ENCODE results near the gene MRRF.
"Not testable (repeated sequence)": the region's sequence is repeated elsewhere in the genome, so short reads cannot be mapped to it uniquely, and the experiment has no call there.

The MRRF gene

GRCh38 chr9:122356627-122357026 is 91.9 kb downstream of the MRRF start:
- no peak for DNase-seq (ENCODE audit: low read depth in 2 of 2)

- DNase-seq (ENCODE audit: low read depth in 2 of 2): no peak
Measured at GRCh38 chr9:122360891-122361290, 96.2 kb downstream of the MRRF start.

GRCh38 chr9:122363131-122363530 is 98.4 kb downstream of the MRRF start:
- not testable (repeated sequence) for DNase-seq (ENCODE audit: low read depth in 2 of 2)

GRCh38 chr9:122364117-122364782 is 99.6 kb downstream of the MRRF start:
- no peak for DNase-seq (ENCODE audit: low read depth in 2 of 2)

DNA sequence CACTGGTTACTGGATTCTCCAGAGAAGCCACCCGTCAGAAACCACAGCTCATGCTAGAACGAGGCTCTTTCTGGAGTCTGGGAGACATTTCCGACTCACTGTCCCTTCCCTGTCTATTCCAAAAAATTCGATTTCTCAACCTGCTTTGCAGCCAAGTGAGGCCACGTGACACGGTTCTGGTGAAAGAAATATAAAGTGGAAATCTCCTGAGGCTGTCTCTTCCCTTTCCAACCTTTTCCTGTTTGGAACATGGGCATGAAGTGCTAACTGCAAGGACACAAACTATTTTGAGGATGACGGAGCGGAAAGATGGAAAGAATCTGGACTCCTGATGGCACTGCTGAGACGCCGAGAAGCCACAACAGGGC is 100.1 kb downstream of the MRRF start:
- no peak for DNase-seq (ENCODE audit: low read depth in 2 of 2)

GRCh38 chr9:122366074-122366660 is 101.5 kb downstream of the MRRF start:
- no peak for DNase-seq (ENCODE audit: low read depth in 2 of 2)

DNA sequence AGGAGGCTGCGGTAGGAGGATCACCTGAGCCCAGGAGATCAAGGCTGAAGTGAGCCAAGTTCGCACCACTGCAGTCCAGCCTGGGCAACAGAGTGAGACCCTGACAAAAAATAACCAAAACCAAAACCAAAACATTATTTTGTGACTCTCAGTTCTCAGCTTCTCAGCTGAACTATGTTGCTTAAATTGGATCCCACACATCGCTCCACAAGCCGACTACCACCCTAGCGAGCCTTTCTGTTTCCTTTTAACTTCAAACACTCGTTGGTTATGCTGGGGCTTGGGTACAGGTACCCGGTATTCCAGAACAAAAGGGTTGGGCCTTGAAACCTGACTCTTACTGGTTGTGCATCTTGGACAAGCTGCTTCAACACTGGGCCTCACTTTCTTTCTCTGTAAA is 102.4 kb downstream of the MRRF start:
- no peak for DNase-seq (ENCODE audit: low read depth in 2 of 2)

GRCh38 chr9:122367774-122368460 is 103.2 kb downstream of the MRRF start:
- no peak for DNase-seq (ENCODE audit: low read depth in 2 of 2)

GRCh38 chr9:122368642-122369041 is 104.0 kb downstream of the MRRF start:
- no peak for DNase-seq (ENCODE audit: low read depth in 2 of 2)

DNA sequence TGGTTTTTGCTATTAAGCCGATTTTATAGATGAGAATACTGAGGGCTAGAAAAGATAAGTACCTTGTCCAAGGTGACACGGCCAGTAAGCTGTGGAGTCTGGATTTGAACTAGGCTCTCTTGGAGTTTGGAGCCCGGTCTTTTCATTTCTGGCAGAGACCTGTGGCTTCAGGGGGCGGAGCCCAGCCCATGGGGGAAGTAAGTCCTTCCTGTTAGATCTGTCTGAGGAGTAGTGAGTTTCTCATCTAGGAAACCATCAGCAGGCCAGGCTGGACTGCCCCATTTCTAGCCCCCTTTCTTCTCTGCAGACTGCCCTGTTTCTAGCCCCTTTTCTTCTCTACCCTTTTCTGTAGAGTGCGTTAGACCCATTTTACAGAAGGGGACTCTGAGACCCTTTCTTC is 105.6 kb downstream of the MRRF start:
- no peak for DNase-seq (ENCODE audit: low read depth in 2 of 2)

DNA sequence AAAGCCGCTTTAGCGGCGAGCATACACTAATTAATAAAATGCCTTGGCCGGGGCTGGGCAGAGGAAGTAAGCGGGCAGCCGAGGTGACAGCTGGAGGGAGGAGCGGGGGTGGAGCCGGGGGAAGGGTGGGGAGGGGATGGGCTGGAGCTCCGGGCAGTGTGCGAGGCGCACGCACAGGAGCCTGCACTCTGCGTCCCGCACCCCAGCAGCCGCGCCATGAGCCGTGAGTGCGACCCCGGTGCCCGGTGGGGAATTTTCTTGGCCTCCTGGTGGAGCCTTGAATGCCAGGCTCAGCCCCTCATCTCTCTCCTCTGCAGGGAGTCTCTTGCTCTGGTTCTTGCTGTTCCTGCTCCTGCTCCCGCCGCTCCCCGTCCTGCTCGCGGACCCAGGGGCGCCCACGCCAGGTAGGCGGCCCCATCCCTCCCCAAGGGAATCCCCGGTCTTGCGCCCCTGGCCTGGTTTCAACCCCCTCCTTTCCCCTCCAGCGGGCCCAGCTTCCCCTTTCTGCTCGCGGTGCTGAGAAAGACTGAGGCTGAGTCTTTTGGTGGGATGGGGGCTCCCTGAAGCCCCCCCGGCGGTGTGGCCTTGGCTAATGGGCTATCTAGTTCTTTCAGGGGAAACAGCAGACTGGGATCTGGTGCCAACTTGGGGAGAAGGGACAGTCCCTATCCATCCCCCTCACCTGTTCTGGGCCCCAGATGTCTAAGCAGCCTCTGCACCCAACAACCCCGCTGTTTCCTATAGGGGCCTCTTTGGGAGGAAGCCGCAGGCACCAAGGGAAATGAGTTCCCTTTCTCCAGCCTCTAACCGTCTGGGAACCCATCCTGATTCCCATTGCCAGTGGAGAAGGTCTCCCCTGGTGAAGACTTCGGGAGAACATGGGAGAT is 106.4 kb downstream of the MRRF start, which contains the start of gene PTGS1:
Gene PTGS1 (plus strand): TSS at position 156 of the 887 bp plus-strand sequence. CDS start 61 bp downstream, at position 217.
- no peak for DNase-seq (ENCODE audit: low read depth in 2 of 2)

GRCh38 chr9:122371846-122372245 is 107.2 kb downstream of the MRRF start:
- no peak for DNase-seq (ENCODE audit: low read depth in 2 of 2)

GRCh38 chr9:122372856-122373845 is 108.5 kb downstream of the MRRF start:
- no peak for DNase-seq (ENCODE audit: low read depth in 2 of 2)

- DNase-seq (ENCODE audit: low read depth in 2 of 2): no peak
Measured at GRCh38 chr9:122374885-122375420, 110.3 kb downstream of the MRRF start.

DNA sequence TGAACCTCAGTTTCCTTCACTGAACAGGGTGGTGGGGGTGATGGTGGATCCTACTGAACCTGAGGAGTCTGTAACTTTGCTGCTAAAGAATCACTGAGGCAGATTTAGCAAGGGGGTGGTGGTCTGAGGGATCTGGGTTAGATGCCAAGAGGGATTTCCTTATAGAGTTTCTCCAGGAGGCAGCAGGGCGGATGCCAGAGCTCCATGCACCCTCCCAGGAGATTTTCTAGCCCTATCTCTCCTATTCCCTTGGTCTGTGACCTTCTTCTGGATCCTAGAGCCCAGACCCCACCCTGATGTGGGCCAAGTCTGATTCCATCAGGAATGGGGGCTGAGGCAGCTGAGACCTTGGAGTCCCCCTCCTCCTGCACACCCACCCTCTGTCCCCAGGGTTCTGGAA is 112.1 kb downstream of the MRRF start:
- DNase-seq (ENCODE audit: low read depth in 2 of 2): no peak

DNA sequence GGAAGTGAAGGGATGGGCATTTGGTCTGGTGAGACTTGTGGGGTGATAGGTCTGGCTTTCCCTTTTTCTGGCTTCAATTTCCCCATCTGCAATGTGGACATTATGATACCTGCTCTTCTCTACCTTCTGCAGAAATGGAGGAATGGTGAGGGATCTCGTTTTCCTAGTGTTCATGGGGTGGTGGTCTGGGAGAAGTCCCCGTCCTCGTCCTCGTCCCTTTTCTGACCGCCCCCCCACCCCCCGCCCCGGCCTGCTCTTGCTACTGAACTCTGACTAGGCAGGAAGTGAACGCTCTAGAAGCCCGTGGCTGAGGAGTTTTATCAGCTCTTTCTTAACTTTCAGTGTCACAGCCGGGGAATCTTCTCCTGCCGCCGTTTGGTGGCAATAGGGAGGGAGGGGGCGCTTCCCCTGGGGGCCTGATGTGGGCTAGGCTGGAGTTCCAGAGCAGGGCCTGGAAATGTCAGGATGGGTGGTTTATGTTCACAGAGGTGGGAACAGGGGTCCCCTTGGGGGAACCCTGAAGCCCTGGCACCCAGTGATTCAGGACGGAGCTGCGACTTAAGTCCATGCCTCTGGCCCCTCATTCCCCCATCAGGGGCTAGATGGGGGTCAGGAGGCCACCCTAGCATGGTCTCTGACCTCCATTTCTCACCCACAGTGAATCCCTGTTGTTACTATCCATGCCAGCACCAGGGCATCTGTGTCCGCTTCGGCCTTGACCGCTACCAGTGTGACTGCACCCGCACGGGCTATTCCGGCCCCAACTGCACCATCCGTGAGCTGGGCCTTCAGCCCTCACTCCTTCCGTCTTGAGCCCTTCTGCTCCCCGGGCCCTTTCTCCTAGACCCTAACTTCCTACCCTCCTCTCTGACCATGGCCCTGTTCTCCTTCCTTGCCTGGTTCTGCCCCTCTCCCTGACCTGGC is 112.8 kb downstream of the MRRF start:
- DNase-seq (ENCODE audit: low read depth in 2 of 2): no peak

GRCh38 chr9:122378236-122378635 is 113.6 kb downstream of the MRRF start:
- no peak for DNase-seq (ENCODE audit: low read depth in 2 of 2)

DNA sequence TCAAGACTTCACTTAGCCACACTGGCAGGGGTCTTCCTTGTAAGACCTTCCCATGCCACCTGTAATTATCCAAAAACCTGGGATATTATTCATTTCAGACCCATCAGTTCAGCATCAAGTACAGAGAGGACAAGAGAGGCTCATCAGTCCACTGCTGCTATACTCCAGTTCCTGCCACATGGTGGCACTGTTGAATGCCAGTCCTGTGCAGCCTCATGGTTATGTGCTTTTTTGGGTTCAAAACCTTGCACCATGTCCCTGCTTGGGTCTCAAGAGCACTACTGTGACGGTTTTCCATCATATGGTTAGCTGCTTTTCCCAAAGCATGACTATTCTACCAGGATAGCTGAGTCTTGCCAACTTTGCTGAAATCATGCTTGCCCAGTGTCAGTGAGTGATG is 114.7 kb downstream of the MRRF start:
- no peak for DNase-seq (ENCODE audit: low read depth in 2 of 2)

DNA sequence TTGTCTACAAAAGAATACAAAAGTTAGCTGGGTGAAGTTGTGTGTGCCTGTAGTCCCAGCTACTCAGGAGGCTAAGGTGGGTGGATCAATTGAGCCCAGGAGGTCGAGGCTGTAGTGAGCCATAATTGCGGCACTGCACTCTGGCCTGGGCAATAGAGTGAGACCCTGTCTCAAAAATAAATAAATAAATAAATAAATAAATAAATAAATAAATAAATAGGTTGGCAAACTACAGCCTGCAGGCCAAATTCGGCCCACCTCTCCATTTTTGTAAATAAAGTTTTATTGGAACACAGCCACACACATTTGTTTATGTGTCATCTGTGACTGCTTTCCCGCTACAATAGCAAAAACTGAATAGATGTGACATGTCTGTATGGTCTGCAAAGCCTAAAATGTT is 115.6 kb downstream of the MRRF start:
- no peak for DNase-seq (ENCODE audit: low read depth in 2 of 2)

All from activated CD8-positive, alpha-beta memory T cell treated with anti-CD3 and anti-CD28 coated beads for 4 hours (primary cell).